CD14-positive monocyte (primary cell): Measurements from ENCODE around the gene RAB11A. TPM values are rescaled to one million over a fixed set of nuclear protein-coding genes. Genes with fewer than 3 reads are reported as not detected.
A peak's percentile ranks its signal among the peaks of the same experiment; 100 is the strongest.

Experiments
- DNase-seq, 3 donors: peaks; one replicate each; pipeline ENCODE4 v3.0.0-alpha.2; 2011 to 2022
- H2AFZ ChIP-seq: 2 replicates; pipeline ENCODE4 v1.6.0; 2012; ENCODE audit warnings: mild to moderate bottlenecking, low read depth, low read length, inconsistent platforms; ENCODE audit not compliant: insufficient read depth, poor library complexity, severe bottlenecking
- H3K27ac ChIP-seq, 2 donors: 1 replicate in 1 of 2; 2 replicates in 1 of 2; pipeline ENCODE4 v1.5.1; 2012 to 2013; ENCODE audit warnings: low read length in 2 of 2, control low read depth in 1 of 2, inconsistent platforms in 1 of 2, low read depth in 1 of 2, mild to moderate bottlenecking in 1 of 2
- H3K27me3 ChIP-seq, 2 donors: one replicate each; pipeline versions ENCODE4 v1.6.0 to v1.6.1; 2011 to 2013; ENCODE audit warnings: low read length in 2 of 2; ENCODE audit not compliant: control insufficient read depth in 2 of 2, insufficient read depth in 2 of 2
- H3K36me3 ChIP-seq, 2 donors: replicated peaks in 1 of 2; 1 replicate in 1 of 2; 2 replicates in 1 of 2; pipeline versions ENCODE4 v1.5.1 to v1.6.1; 2012 to 2013; ENCODE audit warnings: low read length in 2 of 2, control low read depth in 1 of 2, inconsistent platforms in 1 of 2, mild to moderate bottlenecking in 1 of 2; ENCODE audit not compliant: insufficient read depth in 2 of 2, control insufficient read depth in 1 of 2
- H3K4me1 ChIP-seq, 2 donors: 1 replicate in 1 of 2; 2 replicates in 1 of 2; pipeline versions ENCODE4 v1.5.1 to v1.6.1; 2012 to 2013; ENCODE audit warnings: low read length in 2 of 2, control low read depth in 1 of 2, inconsistent platforms in 1 of 2, mild to moderate bottlenecking in 1 of 2, moderate library complexity in 1 of 2; ENCODE audit not compliant: insufficient read depth in 2 of 2, control insufficient read depth in 1 of 2
- H3K4me2 ChIP-seq: replicated peaks from 2 replicates; pipeline ENCODE3; 2012; ENCODE audit warnings: low read length, moderate library complexity, mild to moderate bottlenecking; ENCODE audit not compliant: poor library complexity, severe bottlenecking; ENCODE audit errors: extremely low read depth
- H3K4me3 ChIP-seq, 3 experiments: fragments of 200-600 bp in 1 of 3; sonication (generic) in 1 of 3; replicated peaks in 1 of 3; 1 replicate in 2 of 3; 2 replicates in 1 of 3; pipeline ENCODE4 v1.5.1; 2011 to 2013; ENCODE audit warnings: low read length in 3 of 3, mild to moderate bottlenecking in 3 of 3, control low read depth in 2 of 3, low read depth in 2 of 3, inconsistent platforms in 1 of 3, moderate library complexity in 1 of 3
- H3K79me2 ChIP-seq: 2 replicates; pipeline ENCODE4 v1.6.0; 2012; ENCODE audit warnings: mild to moderate bottlenecking, control low read depth, inconsistent platforms, low read length, moderate library complexity; ENCODE audit not compliant: insufficient read depth
- H3K9ac ChIP-seq: 2 replicates; pipeline ENCODE4 v1.6.0; 2017; ENCODE audit warnings: low read length, mild to moderate bottlenecking; ENCODE audit not compliant: insufficient read depth, poor library complexity, severe bottlenecking
- H3K9me3 ChIP-seq, 2 donors: replicated peaks in 1 of 2; 1 replicate in 1 of 2; 2 replicates in 1 of 2; pipeline versions ENCODE4 v1.5.1 to v1.6.1; 2012 to 2013; ENCODE audit warnings: low read length in 2 of 2, control low read depth in 1 of 2; ENCODE audit not compliant: control insufficient read depth in 1 of 2, insufficient read depth in 1 of 2
- H4K20me1 ChIP-seq: 2 replicates; pipeline ENCODE4 v1.6.0; 2012; ENCODE audit warnings: mild to moderate bottlenecking, low read length, control low read depth, moderate library complexity; ENCODE audit not compliant: insufficient read depth
- H3K27ac Mint-ChIP-seq, 7 donors: one replicate each; pipeline ENCODE4 v1.8.0; 2020; ENCODE audit warnings: mild to moderate bottlenecking in 7 of 7, mixed read lengths in 7 of 7, moderate library complexity in 6 of 7, inconsistent platforms in 2 of 7
- H3K27me3 Mint-ChIP-seq, 3 donors: one replicate each; pipeline ENCODE4 v1.8.0; 2021 to 2022; ENCODE audit warnings: low read depth in 3 of 3, mild to moderate bottlenecking in 3 of 3, mixed read lengths in 3 of 3, moderate library complexity in 3 of 3, inconsistent platforms in 1 of 3
- H3K36me3 Mint-ChIP-seq, 2 donors: one replicate each; pipeline ENCODE4 v1.8.0; 2020; ENCODE audit warnings: mixed read lengths in 2 of 2, inconsistent platforms in 1 of 2, mild to moderate bottlenecking in 1 of 2
- H3K4me1 Mint-ChIP-seq: one replicate; pipeline ENCODE4 v1.8.0; 2020; ENCODE audit warnings: mild to moderate bottlenecking, mixed read lengths
- H3K4me3 Mint-ChIP-seq, 2 donors: one replicate each; pipeline ENCODE4 v1.8.0; 2020; ENCODE audit warnings: mild to moderate bottlenecking in 2 of 2, mixed read lengths in 2 of 2, moderate library complexity in 1 of 2
- H3K9me3 Mint-ChIP-seq, 7 donors: one replicate each; pipeline ENCODE4 v1.8.0; 2020 to 2022; ENCODE audit warnings: mixed read lengths in 7 of 7, mild to moderate bottlenecking in 6 of 7, moderate library complexity in 6 of 7, inconsistent platforms in 2 of 7
- WGBS: methylation state at CpG from one replicate; pipeline ENCODE4 v1.1.5; 2013; ENCODE audit warnings: missing lambda C conversion rate; ENCODE audit not compliant: insufficient coverage; 5-methylcytosine and 5-hydroxymethylcytosine counted together
- intact Hi-C, 2 donors: fragments of 100-400 bp; cut with micrococcal nuclease; formaldehyde crosslinking; loops; one replicate each; pipeline versions ENCODE4 v1.15.0 to v1.15.1; 2023
- polyA plus RNA-seq, 3 donors: library from polyadenylated mRNA; depleted of rRNA in 1 of 3; unstranded in 2 of 3; stranded (reverse) in 1 of 3; fragments of 300-500 nt in 2 of 3; fragments of >200 nt in 1 of 3; fragmentation: Illumina TruSeq in 2 of 3; gene quantifications; 1 replicate in 2 of 3; 2 replicates in 1 of 3; pipeline ENCODE4 v1.2.3, GENCODE V29; 2012 to 2021
- TF ChIP-seq, protein P1 (sequence below): fragments of 200-600 bp; IDR thresholded peaks from one replicate; pipeline ENCODE4 v1.8.0; 2022; ENCODE audit warnings: antibody characterized with exemption, mild to moderate bottlenecking

Gene RAB11A
- polyA plus RNA-seq, 3 donors = 180 to 310 (median 300) TPM

DNA sequence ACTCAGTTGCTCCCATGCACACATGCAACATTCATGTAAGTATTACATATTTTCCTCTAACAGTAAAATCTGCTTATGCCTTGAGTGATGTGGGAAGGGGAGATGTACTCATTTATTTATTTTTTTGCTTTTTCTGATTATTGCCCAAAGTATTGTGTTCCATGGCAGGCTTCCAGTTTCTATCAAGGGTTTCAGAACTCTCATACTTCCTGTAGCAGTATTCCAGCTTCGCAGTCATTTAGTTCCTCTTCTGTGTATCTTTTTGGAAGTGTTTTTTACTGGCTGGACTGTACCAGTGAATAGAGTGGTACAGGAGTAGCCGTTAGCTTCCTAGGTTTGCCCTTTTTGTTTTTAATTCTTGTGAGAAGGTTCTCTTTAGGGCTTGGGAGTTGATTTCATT lies 26.9 kb downstream of the RAB11A start:
- peaks cover 28% of the 10 kb centered on the region for H3K4me1 Mint-ChIP-seq
- H3K36me3 Mint-ChIP-seq = peaks cover 36 to 52% of the 10 kb centered on the region in 2 donors
- H3K79me2 ChIP-seq = no peaks in the 10 kb centered on the region
- H3K4me3 ChIP-seq = no peak overlapping the region
- TF ChIP-seq, protein P1, sequence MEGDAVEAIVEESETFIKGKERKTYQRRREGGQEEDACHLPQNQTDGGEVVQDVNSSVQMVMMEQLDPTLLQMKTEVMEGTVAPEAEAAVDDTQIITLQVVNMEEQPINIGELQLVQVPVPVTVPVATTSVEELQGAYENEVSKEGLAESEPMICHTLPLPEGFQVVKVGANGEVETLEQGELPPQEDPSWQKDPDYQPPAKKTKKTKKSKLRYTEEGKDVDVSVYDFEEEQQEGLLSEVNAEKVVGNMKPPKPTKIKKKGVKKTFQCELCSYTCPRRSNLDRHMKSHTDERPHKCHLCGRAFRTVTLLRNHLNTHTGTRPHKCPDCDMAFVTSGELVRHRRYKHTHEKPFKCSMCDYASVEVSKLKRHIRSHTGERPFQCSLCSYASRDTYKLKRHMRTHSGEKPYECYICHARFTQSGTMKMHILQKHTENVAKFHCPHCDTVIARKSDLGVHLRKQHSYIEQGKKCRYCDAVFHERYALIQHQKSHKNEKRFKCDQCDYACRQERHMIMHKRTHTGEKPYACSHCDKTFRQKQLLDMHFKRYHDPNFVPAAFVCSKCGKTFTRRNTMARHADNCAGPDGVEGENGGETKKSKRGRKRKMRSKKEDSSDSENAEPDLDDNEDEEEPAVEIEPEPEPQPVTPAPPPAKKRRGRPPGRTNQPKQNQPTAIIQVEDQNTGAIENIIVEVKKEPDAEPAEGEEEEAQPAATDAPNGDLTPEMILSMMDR = no peak
- intact Hi-C loops = no loop called here
- H3K27me3 Mint-ChIP-seq = peaks cover 0 to under 1% (median 0%) of the 10 kb centered on the region in 3 donors
- no peak overlapping the region for H3K27ac Mint-ChIP-seq
- DNase-seq = no peak
- peaks cover 25 to 28% of the 10 kb centered on the region in 2 donors for H3K4me1 ChIP-seq
- no peak overlapping the region for H2AFZ ChIP-seq
- peaks cover 16% of the 10 kb centered on the region for H4K20me1 ChIP-seq
- no peaks in the 10 kb centered on the region for H3K9me3 ChIP-seq
- no peak overlapping the region for H3K4me2 ChIP-seq
- 48% methylated on average over 2 of the region's 2 CpGs for WGBS
- peaks cover 26 to 61% of the 10 kb centered on the region in 2 donors for H3K36me3 ChIP-seq
- H3K4me3 Mint-ChIP-seq = no peak overlapping the region
- no peaks in the 10 kb centered on the region for H3K9me3 Mint-ChIP-seq
- no peak overlapping the region for H3K27ac ChIP-seq
- H3K27me3 ChIP-seq = no peaks in the 10 kb centered on the region
- no peak overlapping the region for H3K9ac ChIP-seq

- Histone ChIP-seq H3K9me3 (no peaks in the 10 kb centered on the region), H2AFZ (no peak overlapping the region), H3K4me3 (no peak overlapping the region), H3K27me3 (no peaks in the 10 kb centered on the region), H3K4me1 (peaks cover 44 to 49% of the 10 kb centered on the region in 2 donors), H3K27ac (peak overlapping the region in 1 of 2 donors; percentile 58), H3K9ac (no peak overlapping the region), H3K79me2 (no peaks in the 10 kb centered on the region), H4K20me1 (peaks cover 3% of the 10 kb centered on the region), H3K36me3 (peaks cover 17 to 59% of the 10 kb centered on the region in 2 donors), H3K4me2 (no peak overlapping the region)
- Mint-ChIP-seq H3K27me3 (no peaks in the 10 kb centered on the region), H3K27ac (peak overlapping the region in 6 of 7 donors; percentile 12 to 78 (median 46)), H3K4me3 (no peak overlapping the region), H3K4me1 (peaks cover 48% of the 10 kb centered on the region), H3K36me3 (peaks cover 35 to 48% of the 10 kb centered on the region in 2 donors), H3K9me3 (no peaks in the 10 kb centered on the region)
- TF ChIP-seq, protein P1 = no peak
- peak in 1 of 3 donors; percentile 6 for DNase-seq
- WGBS = no CpG with 5 or more reads among the region's 3 CpGs
- intact Hi-C loops = no loop called here
These were observed 31.2 kb downstream of the RAB11A start for GRCh38 chr15:65900488-65900887.
